HepG2 (cell line): Measurements from ENCODE around the gene SLC25A15. TPM values are rescaled to one million over a fixed set of nuclear protein-coding genes. Genes with fewer than 3 reads are reported as not detected.

Experiments
- CHD4 ChIP-seq: fragments of 200-600 bp; sonication (generic); IDR thresholded peaks from 2 replicates; pipeline ENCODE4 v1.7.0; 2017; ENCODE audit warnings: mild to moderate bottlenecking, low read length, borderline replicate concordance
- CREB1 ChIP-seq, 2 experiments: fragments of 450-650 bp in 1 of 2; IDR thresholded peaks; 2 replicates each; pipeline ENCODE4 v1.6.1; 2016 to 2017; ENCODE audit warnings: control low read depth in 1 of 2, mild to moderate bottlenecking in 1 of 2, missing compliant biosample characterization in 1 of 2, missing genetic modification characterization in 1 of 2
- FOXO4 ChIP-seq: sonication (generic); formaldehyde crosslinking; conservative IDR thresholded peaks from 2 replicates; pipeline ENCODE4 v1.8.1; 2023; ENCODE audit warnings: missing genetic modification reagents
- FOXP4 ChIP-seq: sonication (generic); formaldehyde crosslinking; IDR thresholded peaks from 2 replicates; pipeline ENCODE4 v1.4.0; 2020; ENCODE audit warnings: missing genetic modification reagents
- GATAD1 ChIP-seq: IDR thresholded peaks from 2 replicates; pipeline ENCODE4 v1.6.1; 2016; ENCODE audit warnings: missing genetic modification reagents, missing compliant biosample characterization
- HNF4A ChIP-seq: sonication (generic); formaldehyde crosslinking; IDR thresholded peaks from 2 replicates; pipeline ENCODE4 v1.4.0; 2020; ENCODE audit warnings: missing genetic modification reagents
- HNF4G ChIP-seq, 2 experiments: sonication (generic) in 1 of 2; formaldehyde crosslinking in 1 of 2; IDR thresholded peaks; 2 replicates each; pipeline versions ENCODE4 v1.4.0 to v1.6.1; 2011 to 2020; ENCODE audit warnings: borderline replicate concordance in 2 of 2, low read depth in 2 of 2, mild to moderate bottlenecking in 2 of 2, low read length in 1 of 2, missing genetic modification reagents in 1 of 2, moderate library complexity in 1 of 2
- HNRNPL ChIP-seq: fragments of 200-400 bp; formaldehyde crosslinking; IDR thresholded peaks from 2 replicates; pipeline ENCODE4 v1.6.1; 2017; ENCODE audit warnings: mild to moderate bottlenecking, low read depth, low read length
- IKZF1 ChIP-seq: fragments of 450-650 bp; IDR thresholded peaks from 2 replicates; pipeline ENCODE4 v1.7.1; 2016
- NONO ChIP-seq, 2 experiments: fragments of 450-650 bp in 1 of 2; sonication (generic) in 1 of 2; formaldehyde crosslinking in 1 of 2; IDR thresholded peaks in 1 of 2; conservative IDR thresholded peaks in 1 of 2; 2 replicates each; pipeline versions ENCODE4 v1.6.1 to v1.8.0; 2017 to 2022; ENCODE audit warnings: mild to moderate bottlenecking in 1 of 2, missing genetic modification reagents in 1 of 2, moderate library complexity in 1 of 2
- PAXIP1 ChIP-seq: sonication (generic); formaldehyde crosslinking; conservative IDR thresholded peaks from 2 replicates; pipeline ENCODE4 v1.4.0; 2020; ENCODE audit warnings: mild to moderate bottlenecking, missing genetic modification reagents, moderate library complexity
- POGZ ChIP-seq: sonication (generic); formaldehyde crosslinking; IDR thresholded peaks from 2 replicates; pipeline ENCODE4 v1.4.0; 2020; ENCODE audit warnings: mild to moderate bottlenecking, missing genetic modification reagents
- RFX1 ChIP-seq: fragments of 450-650 bp; IDR thresholded peaks from 2 replicates; pipeline ENCODE4 v1.6.1; 2017
- SP140L ChIP-seq: sonication (generic); formaldehyde crosslinking; IDR thresholded peaks from 2 replicates; pipeline ENCODE4 v1.4.0; 2020; ENCODE audit warnings: missing genetic modification reagents, borderline replicate concordance
- ZMYM3 ChIP-seq: sonication (generic); formaldehyde crosslinking; IDR thresholded peaks from 2 replicates; pipeline ENCODE4 v1.5.1; 2020; ENCODE audit warnings: mild to moderate bottlenecking, missing genetic modification reagents
- ZNF253 ChIP-seq: sonication (generic); formaldehyde crosslinking; IDR thresholded peaks from 2 replicates; pipeline ENCODE4 v1.8.0; 2022; ENCODE audit warnings: mild to moderate bottlenecking, missing genetic modification reagents, borderline replicate concordance
- ZNF460 ChIP-seq: sonication (generic); formaldehyde crosslinking; IDR thresholded peaks from 2 replicates; pipeline ENCODE4 v1.5.1; 2020; ENCODE audit warnings: missing genetic modification reagents, mild to moderate bottlenecking, borderline replicate concordance
- ZNF652 ChIP-seq: IDR thresholded peaks from 2 replicates; pipeline ENCODE4 v1.6.1; 2016; ENCODE audit warnings: low read depth, borderline replicate concordance
- ZNF770 ChIP-seq: sonication (generic); formaldehyde crosslinking; IDR thresholded peaks from 2 replicates; pipeline ENCODE4 v1.5.0; 2020; ENCODE audit warnings: mild to moderate bottlenecking, missing genetic modification reagents
- polyA plus RNA-seq, 8 experiments: library from polyadenylated mRNA; depleted of rRNA in 3 of 8; stranded (reverse) in 7 of 8; unstranded in 1 of 8; fragments of >200 nt; fragmentation: Illumina TruSeq in 4 of 8; extraction: Trizol in 4 of 8; gene quantifications; 2 replicates each; pipeline versions ENCODE4 v1.2.1 to v1.2.3, GENCODE V29; 2011 to 2016; ENCODE audit warnings: low read depth in 4 of 8, missing spikeins in 1 of 8, mixed read lengths in 1 of 8; ENCODE audit not compliant: insufficient read depth in 1 of 8
- total RNA-seq, 5 experiments: library from RNA; depleted of rRNA; stranded (reverse); fragments of >200 nt; fragmentation: Illumina TruSeq; extraction: Trizol; gene quantifications; 2 replicates each; pipeline ENCODE4 v1.2.3, GENCODE V29; 2016; ENCODE audit warnings: low read depth in 1 of 5

Gene SLC25A15
- total and polyA plus RNA-seq, 2 of the 13 experiments (the other 11 are each of a cell fraction or from before 2014, with no cell fraction given): 17.3 to 39.1 TPM

- TF ChIP-seq FOXP4: peak; percentile 38; the same call in 1 of the 2 replicates
- TF ChIP-seq FOXO4 (CRISPR knock-in tag): no peak
- TF ChIP-seq ZNF652 (CRISPR knock-in tag): peak; percentile 92
- peak; percentile 70 for TF ChIP-seq PAXIP1
- TF ChIP-seq ZMYM3 (CRISPR knock-in tag): peak; percentile 77
- TF ChIP-seq HNRNPL: no peak
- peak; percentile 9; the same call in 1 of the 2 replicates for TF ChIP-seq POGZ (CRISPR knock-in tag)
- TF ChIP-seq CHD4: no peak
- TF ChIP-seq GATAD1 (CRISPR knock-in tag): no peak
- TF ChIP-seq RFX1: no peak
- TF ChIP-seq NONO (IDR thresholded peaks at IDR 0.05): no peak
- no peak for TF ChIP-seq NONO (CRISPR knock-in tag; conservative IDR thresholded peaks at IDR 0.05)
- TF ChIP-seq IKZF1: no peak
- TF ChIP-seq HNF4A (CRISPR knock-in tag): peak; percentile 74
- TF ChIP-seq SP140L (CRISPR knock-in tag): no peak
- no peak for TF ChIP-seq ZNF253 (CRISPR knock-in tag)
- TF ChIP-seq ZNF460 (CRISPR knock-in tag): peak; percentile 53; the same call in 1 of the 2 replicates
- TF ChIP-seq ZNF770 (CRISPR knock-in tag): peak; percentile 95
- TF ChIP-seq HNF4G (IDR thresholded peaks at IDR 0.05; ENCODE audit: borderline replicate concordance, low read depth, low read length): peak; percentile 35; the same call in 1 of the 2 replicates
- no peak for TF ChIP-seq HNF4G (CRISPR knock-in tag; IDR thresholded peaks at IDR 0.05; ENCODE audit: borderline replicate concordance, low read depth)
- no peak for TF ChIP-seq CREB1 (IDR thresholded peaks at IDR 0.05)
- TF ChIP-seq CREB1 (CRISPR knock-in tag; IDR thresholded peaks at IDR 0.05): 0 out of 2 replicates have a peak, but pooled peaks have one; percentile 35
Observed at GRCh38 chr13:40772765-40773473, 16.5 kb upstream of the SLC25A15 start (continued).
